A673 (cell line): ENCODE results near the gene SLC18A2. TPM values are rescaled to one million over a fixed set of nuclear protein-coding genes. Genes with fewer than 3 reads are reported as not detected.

Experiments
- BruUV-seq: library from RNA; stranded (reverse); fragments of 400-500 nt; replicated peaks from 2 replicates; lab custom pipeline; 2021; lab: Mats Ljungman, UMichigan
- CTCF ChIA-PET: fragments of 300-600 bp; sonication (Branson Sonifier 250); formaldehyde crosslinking; loops from one replicate; lab custom pipeline; 2022; ENCODE audit warnings: antibody characterized with exemption; lab: Charles Lee
- POLR2A ChIA-PET: fragments of 300-600 bp; sonication (Branson Sonifier 250); formaldehyde crosslinking; loops from one replicate; lab custom pipeline; 2022; ENCODE audit warnings: antibody characterized with exemption; ENCODE audit not compliant: low non-redundant PET; lab: Charles Lee
- DNase-seq: peaks from one replicate; pipeline ENCODE4 v3.0.0-alpha.2; 2015; ENCODE audit warnings: low spot score
- H3K27ac ChIP-seq: fragments of 200-600 bp; sonication (generic); 2 replicates; pipeline ENCODE4 v1.5.1; 2016; ENCODE audit warnings: mixed run types, low read depth, mild to moderate bottlenecking, mixed read lengths, antibody characterized with exemption, low read length; ENCODE audit not compliant: poor library complexity, severe bottlenecking
- H3K27me3 ChIP-seq: fragments of 200-600 bp; sonication (generic); replicated peaks from 2 replicates; pipeline ENCODE4 v1.6.1; 2017; ENCODE audit warnings: mixed run types, low read depth, mild to moderate bottlenecking, mixed read lengths, antibody characterized with exemption, low read length; ENCODE audit not compliant: insufficient read depth, poor library complexity
- H3K36me3 ChIP-seq: fragments of 200-600 bp; sonication (generic); 2 replicates; pipeline ENCODE4 v1.6.1; 2016; ENCODE audit warnings: mixed run types, mild to moderate bottlenecking, mixed read lengths, antibody characterized with exemption, low read length; ENCODE audit not compliant: insufficient read depth, poor library complexity, severe bottlenecking
- H3K4me1 ChIP-seq: fragments of 200-600 bp; sonication (generic); 2 replicates; pipeline ENCODE4 v1.6.1; 2017; ENCODE audit warnings: mixed run types, mild to moderate bottlenecking, mixed read lengths, antibody characterized with exemption, low read length; ENCODE audit not compliant: insufficient read depth, poor library complexity, severe bottlenecking
- H3K4me3 ChIP-seq: fragments of 200-600 bp; sonication (generic); 2 replicates; pipeline ENCODE4 v1.5.1; 2016; ENCODE audit warnings: low read depth, mixed run types, mild to moderate bottlenecking, mixed read lengths, low read length; ENCODE audit not compliant: poor library complexity, severe bottlenecking
- H3K9me3 ChIP-seq: fragments of 200-600 bp; sonication (generic); 2 replicates; pipeline ENCODE4 v1.6.1; 2016; ENCODE audit warnings: mixed run types, low read depth, mild to moderate bottlenecking, mixed read lengths, antibody characterized with exemption, low read length; ENCODE audit not compliant: poor library complexity, severe bottlenecking
- EZH2 ChIP-seq: fragments of 200-600 bp; sonication (generic); IDR thresholded peaks from 2 replicates; pipeline ENCODE4 v1.6.1; 2017; ENCODE audit warnings: borderline replicate concordance, low read depth, mild to moderate bottlenecking, mixed read lengths, antibody characterized with exemption, low read length; ENCODE audit not compliant: poor library complexity, severe bottlenecking
- intact Hi-C: fragments of 100-400 bp; cut with micrococcal nuclease; formaldehyde crosslinking; loops from one replicate; pipeline ENCODE4 v1.10.0; 2022; ENCODE audit not compliant: unreplicated experiment
- total RNA-seq: library from RNA; stranded (reverse); gene quantifications from 2 replicates; pipeline ENCODE4 v1.2.3, GENCODE V29; 2021
- TF ChIP-seq, protein P1 (sequence below): fragments of 300-800, 200-600 bp; sonication (generic); conservative IDR thresholded peaks from 2 replicates; pipeline ENCODE4 v1.5.1; 2017; ENCODE audit warnings: low read depth, mild to moderate bottlenecking, antibody characterized with exemption, low read length, moderate library complexity, mixed read lengths

The SLC18A2 gene
- total RNA-seq, 1 experiment from 2014 or later: 0.06 TPM

DNA sequence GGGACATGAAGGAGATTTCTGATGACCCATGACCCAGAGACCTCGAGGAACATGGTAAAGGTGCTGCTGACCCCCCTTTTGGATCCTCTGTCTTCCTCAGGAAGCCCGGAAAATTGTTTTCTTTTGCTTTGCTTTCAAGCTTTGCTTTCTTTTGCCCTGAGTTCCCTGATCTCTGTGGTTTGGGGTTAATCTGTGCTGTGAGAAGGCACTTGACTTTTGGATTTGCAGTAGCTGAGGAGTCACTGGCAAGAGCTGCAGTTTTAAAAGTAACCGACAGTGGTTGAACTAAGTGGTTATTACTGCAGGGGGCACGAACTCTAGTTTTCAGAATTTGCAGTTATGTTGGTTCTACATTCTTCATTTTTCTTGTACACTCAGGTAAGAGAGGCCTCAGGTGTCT lies 81.3 kb downstream of the SLC18A2 start:
- DNase-seq: no peak
- Histone ChIP-seq H3K4me3 (no peak overlapping the region), H3K27ac (no peak overlapping the region), H3K27me3 (no peaks in the 10 kb centered on the region), H3K36me3 (no peaks in the 10 kb centered on the region), H3K4me1 (no peaks in the 10 kb centered on the region), H3K9me3 (no peaks in the 10 kb centered on the region)
- TF ChIP-seq, protein P1, sequence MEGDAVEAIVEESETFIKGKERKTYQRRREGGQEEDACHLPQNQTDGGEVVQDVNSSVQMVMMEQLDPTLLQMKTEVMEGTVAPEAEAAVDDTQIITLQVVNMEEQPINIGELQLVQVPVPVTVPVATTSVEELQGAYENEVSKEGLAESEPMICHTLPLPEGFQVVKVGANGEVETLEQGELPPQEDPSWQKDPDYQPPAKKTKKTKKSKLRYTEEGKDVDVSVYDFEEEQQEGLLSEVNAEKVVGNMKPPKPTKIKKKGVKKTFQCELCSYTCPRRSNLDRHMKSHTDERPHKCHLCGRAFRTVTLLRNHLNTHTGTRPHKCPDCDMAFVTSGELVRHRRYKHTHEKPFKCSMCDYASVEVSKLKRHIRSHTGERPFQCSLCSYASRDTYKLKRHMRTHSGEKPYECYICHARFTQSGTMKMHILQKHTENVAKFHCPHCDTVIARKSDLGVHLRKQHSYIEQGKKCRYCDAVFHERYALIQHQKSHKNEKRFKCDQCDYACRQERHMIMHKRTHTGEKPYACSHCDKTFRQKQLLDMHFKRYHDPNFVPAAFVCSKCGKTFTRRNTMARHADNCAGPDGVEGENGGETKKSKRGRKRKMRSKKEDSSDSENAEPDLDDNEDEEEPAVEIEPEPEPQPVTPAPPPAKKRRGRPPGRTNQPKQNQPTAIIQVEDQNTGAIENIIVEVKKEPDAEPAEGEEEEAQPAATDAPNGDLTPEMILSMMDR: no peak
- no peak for TF ChIP-seq EZH2
- POLR2A ChIA-PET: no interaction called here
- no TSS peak for BruUV-seq
- CTCF ChIA-PET: no interaction called here
- intact Hi-C loops: no loop called here

DNA sequence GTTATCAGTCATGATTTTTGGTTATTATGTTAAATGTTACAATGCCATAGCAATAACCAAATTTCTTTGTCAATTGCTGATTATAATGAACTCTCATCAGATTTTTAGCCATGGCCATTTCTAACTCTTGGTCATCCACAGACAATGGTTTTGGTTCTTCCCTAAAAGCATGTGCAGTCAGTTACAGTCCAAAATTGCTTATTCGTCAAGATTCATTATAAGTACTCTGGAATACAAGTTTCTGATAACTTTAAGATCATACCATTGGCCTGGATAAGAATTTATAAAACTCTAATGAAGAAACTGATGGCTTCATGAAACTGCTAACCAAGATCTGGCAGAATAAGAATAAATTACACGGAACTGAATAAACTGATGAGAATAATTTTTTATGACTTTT lies 83.5 kb downstream of the SLC18A2 start:
- intact Hi-C loops: no loop called here
- no peak for DNase-seq
- ChIA-PET CTCF (interaction anchor here (0.6 kb wide), 1 partner anchor 45 kb away, joined by 4 read pairs; no protein-coding TSS in a partner anchor), POLR2A (no interaction called here)
- no peak overlapping the region for H3K4me3 ChIP-seq
- H3K27ac ChIP-seq: no peak overlapping the region
- TF ChIP-seq, protein P1: no peak
- TF ChIP-seq EZH2: no peak
- no peaks in the 10 kb centered on the region for H3K9me3 ChIP-seq
- no peaks in the 10 kb centered on the region for H3K27me3 ChIP-seq
- no peaks in the 10 kb centered on the region for H3K4me1 ChIP-seq
- H3K36me3 ChIP-seq: no peaks in the 10 kb centered on the region
- BruUV-seq: no TSS peak

DNA sequence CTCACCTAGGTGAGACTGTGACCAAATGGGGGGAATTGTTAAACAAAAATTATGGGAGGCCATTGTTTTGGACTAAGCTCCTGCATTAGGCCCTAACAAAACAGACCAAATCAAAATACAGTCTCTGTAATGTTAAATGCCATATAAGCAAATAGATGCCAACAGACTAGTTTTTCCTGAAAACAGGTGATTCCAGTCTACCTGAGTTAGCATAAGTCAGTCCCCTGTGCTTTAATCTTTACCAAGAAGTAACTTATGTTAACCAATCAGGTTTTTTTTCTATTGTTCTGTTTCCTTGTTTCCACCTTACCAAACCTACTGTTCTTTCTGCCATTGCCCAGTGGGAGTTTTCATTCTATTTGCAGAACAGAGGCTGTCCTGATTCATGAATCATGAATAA lies 86.3 kb downstream of the SLC18A2 start:
- Histone ChIP-seq H3K27ac (no peak overlapping the region), H3K4me1 (no peaks in the 10 kb centered on the region), H3K27me3 (no peaks in the 10 kb centered on the region), H3K4me3 (no peak overlapping the region), H3K36me3 (no peaks in the 10 kb centered on the region), H3K9me3 (no peaks in the 10 kb centered on the region)
- no peak for DNase-seq
- ChIA-PET CTCF (no interaction called here), POLR2A (no interaction called here)
- TF ChIP-seq, protein P1: no peak
- no peak for TF ChIP-seq EZH2
- no TSS peak for BruUV-seq
- intact Hi-C loops: no loop called here

Other genes starting within 250 kb of the SLC18A2 start
- gene SHTN1, start 235.9 kb upstream of the SLC18A2 start, total RNA-seq: 39.9 and 40.6 TPM in 2 replicates
- gene VAX1, start 102.8 kb upstream of the SLC18A2 start, total RNA-seq: 65.1 and 74.4 TPM in 2 replicates
- 0.43 and 0.44 TPM in 2 replicates for gene KCNK18, start 43.6 kb upstream of the SLC18A2 start, total RNA-seq
- gene PDZD8, start 134.3 kb downstream of the SLC18A2 start, total RNA-seq: 28.7 and 29.5 TPM in 2 replicates